Fibroblast of skin of left quadriceps (primary cell): ENCODE measurements around the gene DELE1.

ENCODE experiments used
- DNase-seq, 2 experiments: peaks; one replicate each; pipeline ENCODE4 v3.0.0-alpha.2; 2013; ENCODE audit warnings: low read depth in 2 of 2

The DELE1 gene

DNA sequence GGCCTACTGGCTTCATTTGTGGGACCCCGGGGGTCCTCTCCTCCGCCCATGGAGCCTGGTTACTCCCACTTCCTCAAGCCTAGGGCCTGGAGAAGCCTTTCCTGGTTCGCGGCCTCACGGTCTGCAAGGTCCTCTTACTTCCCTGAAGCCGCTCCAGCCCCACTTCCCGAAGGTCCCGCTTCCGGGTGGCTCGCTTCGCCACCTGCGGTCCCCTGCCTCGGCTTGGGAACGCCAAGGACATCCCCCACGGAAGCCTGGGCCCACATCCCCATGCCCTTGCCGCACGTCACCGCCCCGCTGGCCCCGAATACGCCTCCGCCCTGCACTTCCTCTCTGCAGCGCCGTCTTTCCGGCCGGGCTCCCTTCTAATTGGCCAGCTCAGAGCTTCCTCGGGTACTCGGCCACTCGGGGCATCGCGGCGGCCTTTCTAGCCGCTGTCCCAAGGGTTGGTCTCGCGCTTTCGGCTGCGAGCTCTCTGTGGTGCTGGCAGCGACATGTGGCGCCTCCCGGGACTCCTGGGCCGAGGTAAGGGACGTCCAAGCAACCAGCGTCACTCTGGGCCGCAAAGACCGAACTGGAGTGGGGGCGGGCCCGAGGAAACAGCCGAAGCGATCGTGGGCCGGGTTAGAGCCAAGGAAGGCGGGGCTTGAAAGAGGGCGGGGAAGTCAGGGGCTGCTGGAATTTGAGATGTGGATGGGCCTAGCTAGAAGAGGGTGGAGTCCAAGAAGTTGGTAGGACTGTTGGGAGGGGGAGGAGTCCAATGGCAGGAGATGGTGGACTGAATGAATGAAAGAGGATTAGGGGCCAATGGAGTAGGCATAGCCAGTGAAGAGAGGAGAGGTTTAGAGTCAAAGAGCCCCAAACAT is at the start of gene DELE1:
TSS of gene DELE1 (plus strand) at position 424 of the 866 bp plus-strand sequence. CDS start at position 495, 71 bp downstream.
- DNase-seq = peak; percentile 84

DNA sequence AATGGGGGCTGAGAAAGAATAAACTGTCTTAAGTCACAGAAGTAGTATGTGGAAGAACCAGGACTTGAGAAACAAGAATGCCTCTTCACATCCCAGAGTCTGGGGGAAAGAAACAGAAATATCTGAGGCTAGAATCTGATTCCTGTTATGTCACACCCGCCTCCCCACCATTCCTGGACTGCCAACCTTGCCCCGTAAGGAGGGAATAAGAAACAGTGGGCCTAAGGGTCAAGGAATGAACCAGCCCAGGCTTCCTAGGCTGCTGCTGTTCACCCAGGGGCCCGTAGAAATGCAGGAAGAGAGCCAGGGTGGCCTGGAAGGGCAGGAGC is 49.8 kb upstream of the DELE1 start:
- DNase-seq = no peak

DNA sequence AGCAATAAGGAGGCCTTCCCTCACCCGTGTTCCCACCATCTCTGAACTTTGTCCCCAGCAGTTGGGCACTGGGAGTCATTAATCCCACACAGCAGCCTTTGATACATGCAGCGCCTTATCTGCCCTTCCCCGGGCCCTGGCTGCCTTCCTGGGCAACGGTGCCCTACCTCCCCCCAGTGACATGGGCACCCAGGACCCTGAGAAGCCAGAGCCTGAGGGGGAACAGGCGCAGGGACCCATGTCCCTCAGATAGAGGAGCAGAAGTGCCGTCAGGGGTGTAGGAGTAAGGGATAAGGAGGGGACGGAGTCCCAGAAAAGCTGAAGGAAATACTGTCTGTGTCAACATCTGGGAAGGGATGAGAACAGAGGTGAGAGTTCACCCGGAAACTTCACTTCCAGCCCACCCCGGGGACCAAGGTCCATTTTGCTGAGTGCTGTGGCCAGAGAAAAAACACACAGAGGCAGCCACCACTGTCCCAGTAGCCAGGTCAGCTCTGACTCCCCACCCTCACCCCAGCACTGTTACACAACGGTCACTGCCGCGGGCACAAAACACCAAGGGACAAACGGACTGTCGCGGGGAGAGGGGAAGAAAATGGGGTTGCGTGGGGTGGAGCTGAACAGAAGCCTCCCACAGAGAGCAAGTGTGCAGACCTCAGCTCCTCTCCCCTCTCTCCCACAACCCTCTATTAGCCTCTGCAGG is 49.3 kb upstream of the DELE1 start:
- no peak for DNase-seq

DNA sequence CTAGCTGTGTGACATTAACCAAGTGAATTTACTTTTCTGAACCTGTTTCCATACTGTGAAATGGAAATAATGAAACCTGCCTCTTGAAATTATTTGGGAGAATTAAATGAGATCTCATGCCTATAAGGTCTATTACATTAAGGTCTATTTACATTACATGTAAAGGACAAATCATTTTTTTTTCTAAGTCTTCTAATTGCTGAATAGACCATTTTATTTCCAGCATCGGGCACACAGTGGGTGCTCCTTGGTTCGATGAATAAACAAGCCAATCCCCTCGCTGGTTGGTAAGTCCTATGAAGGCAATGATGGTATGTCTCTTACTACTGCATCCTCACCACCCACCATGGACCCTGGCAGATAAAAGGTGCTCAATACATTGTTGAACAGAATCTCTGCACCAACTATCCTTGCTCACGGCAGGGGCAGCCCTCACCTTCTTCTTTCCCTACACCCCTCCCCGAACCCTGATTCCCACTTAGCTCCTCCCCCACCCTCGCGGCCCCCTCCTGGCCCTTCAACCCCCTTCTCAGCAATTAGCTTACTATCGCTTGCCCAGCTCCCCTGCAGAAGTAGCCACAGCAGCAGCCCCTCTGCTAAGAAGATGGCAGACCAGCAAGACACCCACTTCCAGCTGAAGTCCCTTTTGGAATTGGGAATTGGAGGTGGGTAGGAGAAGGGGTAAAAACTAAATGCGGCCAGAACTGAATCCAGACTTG is 48.5 kb upstream of the DELE1 start:
- DNase-seq = no peak

DNA sequence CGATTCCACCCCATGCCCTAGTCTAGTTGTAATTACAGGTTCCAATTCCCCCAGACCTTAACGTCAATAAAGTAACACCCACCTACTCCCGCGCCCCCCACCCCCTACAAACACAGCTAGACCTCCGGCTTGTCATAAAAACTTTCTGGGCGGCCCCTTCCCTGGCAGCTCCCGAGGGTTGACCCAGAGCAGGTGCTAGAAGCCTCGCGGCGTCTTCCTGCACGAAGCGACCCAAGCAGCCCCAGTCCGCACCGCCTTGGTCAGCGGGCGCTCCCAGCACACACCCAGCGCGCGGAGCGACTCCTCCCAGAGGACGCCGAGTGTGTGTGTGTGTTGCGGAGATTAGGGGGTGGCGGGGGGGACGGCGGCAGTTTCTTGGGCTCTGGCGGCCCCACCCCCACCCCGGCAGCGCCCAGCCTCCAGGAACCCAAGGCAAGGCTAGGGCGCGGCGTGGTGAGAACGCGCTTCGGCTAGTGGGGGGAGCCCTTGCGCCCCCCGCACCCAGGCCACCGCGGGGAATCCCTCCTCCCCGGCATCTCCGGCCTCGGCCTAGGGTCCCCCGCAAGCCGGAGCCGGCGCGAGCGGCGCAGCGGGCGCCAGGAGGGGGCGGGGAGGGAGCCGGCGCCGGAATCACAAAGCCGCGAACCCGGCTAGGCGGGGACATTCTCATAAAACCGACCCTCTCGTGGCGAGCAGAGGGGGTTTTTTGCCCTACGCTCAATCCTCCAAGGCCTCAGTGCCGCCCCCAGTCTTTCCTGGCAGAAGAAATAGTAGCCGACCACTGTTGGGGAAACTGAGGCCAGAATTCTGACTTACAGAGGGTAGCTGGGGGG is 47.7 kb upstream of the DELE1 start:
- no peak for DNase-seq

DNA sequence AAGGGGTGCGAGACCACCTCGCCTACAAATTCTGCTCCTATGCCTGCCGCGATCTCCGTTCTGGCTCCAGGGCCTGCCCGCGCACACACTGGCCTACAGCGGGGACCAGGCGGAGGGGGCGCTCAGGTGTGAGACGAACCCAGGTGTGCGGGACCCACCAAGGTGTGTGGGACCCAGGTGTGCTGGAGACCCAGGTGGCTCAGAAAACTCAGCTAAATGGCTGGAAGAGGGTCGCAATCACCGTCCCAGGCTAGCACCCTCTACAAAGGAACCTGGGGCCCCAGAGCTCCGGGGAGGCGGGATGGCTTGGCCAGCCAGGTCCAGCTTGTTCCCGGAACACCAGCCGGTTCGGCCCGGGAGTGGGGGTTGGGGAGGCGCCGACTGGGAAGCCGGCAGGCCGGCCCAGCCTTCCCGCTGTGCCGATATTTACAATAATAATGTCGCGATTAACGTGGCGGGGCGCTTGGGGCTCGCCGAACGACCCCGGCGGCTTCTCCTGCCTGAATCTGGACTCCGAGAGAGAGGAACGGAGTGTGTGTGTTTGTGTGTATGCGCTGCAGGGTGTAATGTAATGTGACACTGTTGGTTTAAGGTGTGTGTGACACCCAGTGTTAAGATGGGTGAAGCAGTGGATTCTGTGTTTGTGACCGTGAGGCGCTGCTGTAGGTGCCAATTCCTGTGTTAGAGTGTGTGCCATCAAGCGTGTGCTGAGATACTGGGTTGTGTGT is 46.9 kb upstream of the DELE1 start:
- no peak for DNase-seq

- DNase-seq = no peak
Measured at GRCh38 chr5:141877356-141878185, 46.1 kb upstream of the DELE1 start.

DNA sequence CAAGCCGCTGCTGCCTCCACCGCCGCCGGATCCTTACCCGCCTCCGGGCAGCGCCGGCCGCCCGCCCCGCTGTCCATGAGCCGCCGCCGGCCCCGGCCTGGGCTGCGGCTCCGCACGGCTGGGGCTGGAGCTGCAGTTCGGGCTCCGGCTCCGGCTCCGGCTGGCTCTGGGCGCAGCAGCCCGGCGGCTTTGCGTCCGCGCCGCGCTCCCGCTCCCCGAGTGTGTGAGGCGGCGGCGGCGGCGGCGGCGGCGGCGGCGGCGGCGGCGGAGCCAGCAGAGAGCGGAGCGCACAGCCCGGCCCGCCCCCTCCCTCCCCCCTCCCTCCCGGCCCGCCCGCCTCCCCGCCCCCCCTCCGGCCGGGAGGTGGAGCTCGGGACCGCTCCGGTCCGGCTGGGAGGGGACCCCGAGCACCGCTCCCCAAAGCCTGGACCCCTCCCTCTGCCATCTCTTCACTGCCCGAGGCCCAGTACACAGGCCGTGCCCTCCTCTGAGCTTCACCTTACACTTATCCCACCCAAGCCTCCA is 45.4 kb upstream of the DELE1 start, which contains the start of gene PCDH1:
TSS of gene PCDH1 (minus strand) at position 225 of the 525 bp plus-strand sequence. CDS start at position 77, 148 bp downstream.
- no peak for DNase-seq

DNA sequence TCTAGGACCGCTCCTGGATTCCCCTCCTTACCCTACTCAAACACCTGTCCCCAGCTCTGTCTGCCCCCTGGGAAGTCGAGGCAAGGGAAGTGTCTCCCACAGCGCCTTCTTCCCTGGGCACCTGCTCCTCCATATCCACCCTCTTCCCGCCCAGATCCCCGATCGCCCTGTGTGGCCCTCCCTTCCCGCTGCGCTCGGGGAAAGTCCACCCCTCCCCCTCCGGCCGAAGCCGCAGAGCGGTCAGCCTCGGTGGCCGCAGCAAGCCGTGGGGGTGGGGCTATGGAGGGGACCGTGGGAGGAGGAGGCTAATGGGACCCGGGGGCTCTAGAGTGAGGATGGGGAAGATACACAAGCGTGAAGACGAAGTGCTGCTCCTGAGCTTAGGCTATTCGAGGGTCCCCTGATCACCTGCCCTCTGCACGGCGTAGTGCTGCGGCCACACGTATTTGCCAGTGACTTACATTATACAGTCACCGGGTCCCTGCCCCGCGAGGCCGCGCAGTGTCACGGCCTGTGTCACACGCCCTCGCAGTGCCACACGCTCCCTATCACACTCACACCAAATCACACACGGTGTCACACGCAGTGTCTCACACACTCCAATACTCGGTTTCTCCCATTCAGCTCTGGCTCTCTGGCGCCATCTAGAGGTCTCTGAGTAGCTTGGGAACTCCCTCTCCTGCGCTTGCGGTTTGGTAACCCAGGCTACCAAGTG is 44.8 kb upstream of the DELE1 start:
- peak; percentile 65 to 66 for DNase-seq

GRCh38 chr5:141879426-141879759 is 44.3 kb upstream of the DELE1 start:
- no peak for DNase-seq

DNA sequence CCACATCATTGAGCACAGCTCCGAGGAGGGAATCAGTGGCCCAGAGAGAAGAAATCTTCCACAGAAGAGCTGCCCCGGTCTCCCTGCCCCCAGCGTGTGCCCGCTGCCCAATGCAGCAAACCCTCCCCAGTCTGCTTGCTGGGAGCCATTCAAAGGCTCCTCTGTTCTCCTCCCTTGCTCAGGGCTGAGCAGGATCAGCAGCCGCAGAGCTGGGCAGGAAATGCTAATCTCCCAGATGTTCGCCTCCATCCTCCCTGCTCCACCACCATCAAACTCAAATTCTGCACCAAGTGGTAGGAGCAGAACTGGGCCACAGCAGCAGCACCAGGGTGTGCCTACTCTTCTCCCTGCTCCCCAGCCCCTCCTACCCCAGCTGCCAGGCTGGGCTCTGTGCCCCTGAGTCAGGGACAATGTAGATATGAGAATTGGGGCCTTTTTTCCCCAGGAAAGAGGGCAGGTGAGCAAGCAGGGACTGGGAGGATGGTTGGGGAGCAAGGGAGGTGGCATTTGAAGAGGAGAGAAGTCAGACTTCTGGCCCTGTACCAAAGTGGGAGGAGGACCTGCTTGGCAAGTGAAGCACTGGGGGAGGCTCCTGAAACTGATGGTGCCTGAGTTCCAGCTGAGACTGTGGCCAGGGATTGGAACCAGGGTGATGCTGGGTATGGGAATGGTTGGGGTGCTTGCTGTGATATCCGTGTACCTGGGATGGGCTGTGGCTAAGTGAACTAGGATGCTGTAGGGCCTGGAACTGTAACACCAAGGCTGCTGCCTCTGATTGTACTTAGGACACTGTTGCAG is 43.5 kb upstream of the DELE1 start:
- no peak for DNase-seq

GRCh38 chr5:141880961-141881801 is 42.5 kb upstream of the DELE1 start:
- DNase-seq = no peak

GRCh38 chr5:141881886-141882285 is 41.8 kb upstream of the DELE1 start:
- DNase-seq = no peak

DNA sequence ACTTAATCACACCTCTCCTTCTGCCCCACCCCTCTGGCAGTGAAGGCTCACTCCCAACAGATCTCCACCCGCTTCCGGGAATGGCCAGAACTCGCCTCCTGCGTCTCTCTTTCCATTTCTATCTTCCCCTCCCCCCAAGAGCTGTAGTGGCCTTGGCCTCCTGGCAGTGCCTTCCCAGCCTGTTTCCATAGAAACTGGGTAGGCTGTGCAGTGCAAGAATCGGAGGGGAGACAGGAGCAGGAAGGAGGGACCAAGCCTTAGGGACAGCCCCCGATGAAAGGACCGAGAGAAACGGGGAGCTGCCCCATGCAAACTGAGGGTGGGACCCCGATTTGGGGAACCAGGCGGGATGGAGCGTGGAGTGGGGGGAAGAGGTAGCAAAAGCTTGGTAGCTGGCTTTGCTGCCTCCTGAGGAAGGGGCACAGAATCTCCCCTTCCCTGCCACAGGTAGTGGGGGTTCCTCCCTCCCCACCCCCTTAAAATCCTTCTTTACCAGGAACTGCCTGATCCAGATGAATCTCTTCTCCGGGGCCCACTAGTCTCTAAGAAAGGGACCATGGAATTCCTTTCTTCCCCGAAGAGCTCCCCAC is 41.0 kb upstream of the DELE1 start:
- DNase-seq = no peak

DNA sequence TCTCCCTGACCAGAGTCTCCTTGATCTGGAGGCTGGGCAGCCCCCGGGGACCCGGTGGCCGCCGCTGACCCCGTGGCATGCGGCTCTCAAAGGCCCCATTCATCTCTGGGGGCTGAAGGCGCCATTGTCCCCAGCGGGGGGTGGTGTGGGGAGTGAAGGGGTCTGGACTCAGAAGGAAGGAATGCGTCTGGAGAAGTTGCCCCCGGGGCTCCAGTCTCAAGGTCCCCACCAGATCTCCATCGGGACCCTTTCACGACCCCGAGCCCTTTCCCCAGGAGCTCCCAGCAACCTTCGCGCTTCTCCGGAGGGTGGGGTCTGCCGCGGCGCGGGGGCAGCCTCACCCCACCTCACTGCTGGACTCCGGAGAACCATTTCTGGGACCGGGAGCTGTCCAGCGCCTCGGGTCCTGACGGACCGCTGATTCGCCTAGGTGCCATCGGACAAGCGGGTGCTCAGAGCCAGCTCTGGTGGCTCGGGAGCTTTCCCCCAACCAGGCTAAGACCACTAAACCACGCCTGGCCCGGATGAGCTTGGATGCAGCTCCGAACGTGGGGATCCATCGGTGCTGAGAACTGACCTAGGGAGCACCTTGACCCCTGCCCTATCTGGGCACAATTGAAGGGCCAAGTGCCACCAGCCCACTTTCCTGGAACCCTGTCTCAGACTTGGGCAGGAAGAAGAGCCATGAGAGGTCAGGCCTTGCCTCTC is 40.3 kb upstream of the DELE1 start:
- DNase-seq = no peak

DNA sequence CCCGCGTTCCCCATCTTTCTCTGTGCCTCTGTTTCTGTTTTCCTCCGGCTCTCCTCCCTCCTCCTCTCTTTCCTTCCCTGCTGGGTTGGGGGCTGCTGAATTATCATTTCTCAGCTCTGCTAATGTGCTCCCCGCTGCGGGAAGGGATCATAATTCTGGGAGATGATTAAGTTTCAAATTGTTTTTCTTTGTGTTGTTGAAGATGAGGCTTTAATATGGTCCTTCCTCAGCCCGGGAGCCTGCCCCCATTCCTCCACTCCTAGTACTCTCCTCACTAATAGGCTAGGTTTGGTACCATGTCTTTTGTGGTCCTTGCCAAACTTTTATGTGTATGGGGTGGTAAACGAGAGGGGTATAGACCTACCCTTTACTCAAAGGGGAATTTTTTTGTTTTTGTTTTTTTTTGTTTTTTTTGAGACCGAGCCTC is 39.8 kb upstream of the DELE1 start:
- no peak for DNase-seq
